Neural cell (in vitro differentiated cells): ENCODE measurements around the gene UQCRHL. TPM values are rescaled to one million over a fixed set of nuclear protein-coding genes. Genes with fewer than 3 reads are reported as not detected.

ENCODE experiments used
- H2AFZ ChIP-seq: fragments of 200-600, 300-800 bp; sonication (generic), shearing (Covaris generic); 2 replicates; pipeline ENCODE4 v1.6.0; 2014; ENCODE audit warnings: low read depth, mild to moderate bottlenecking, antibody characterized with exemption, low read length, moderate library complexity
- H3F3A ChIP-seq: fragments of 200-600 bp; shearing (Covaris generic); 2 replicates; pipeline ENCODE4 v1.6.1; 2016; ENCODE audit warnings: mild to moderate bottlenecking, moderate library complexity, mixed read lengths, antibody characterized with exemption, low read length; ENCODE audit not compliant: insufficient read depth, poor library complexity, severe bottlenecking
- H3K27ac ChIP-seq: fragments of 200-600, 300-800 bp; sonication (generic), shearing (Covaris generic); 2 replicates; pipeline ENCODE4 v1.5.1; 2014; ENCODE audit warnings: mild to moderate bottlenecking, low read length, moderate library complexity
- H3K27me3 ChIP-seq: fragments of 300-800, 200-600 bp; sonication (generic), shearing (Covaris generic); 2 replicates; pipeline ENCODE4 v1.6.0; 2014; ENCODE audit warnings: mild to moderate bottlenecking, low read depth, low read length, moderate library complexity; ENCODE audit not compliant: insufficient read depth
- H3K36me3 ChIP-seq: fragments of 300-800, 200-600 bp; sonication (generic), shearing (Covaris generic); 2 replicates; pipeline ENCODE4 v1.5.1; 2014; ENCODE audit warnings: mild to moderate bottlenecking, antibody characterized with exemption, low read length, moderate library complexity; ENCODE audit not compliant: insufficient read depth
- H3K4me2 ChIP-seq: fragments of 300-800, 200-600 bp; sonication (generic), shearing (Covaris generic); 2 replicates; pipeline ENCODE4 v1.6.0; 2014; ENCODE audit warnings: mild to moderate bottlenecking, low read length
- H3K4me3 ChIP-seq: fragments of 300-800, 200-600 bp; sonication (generic), shearing (Covaris generic); 2 replicates; pipeline ENCODE4 v1.5.1; 2014; ENCODE audit warnings: mild to moderate bottlenecking, low read length, moderate library complexity
- H3K79me2 ChIP-seq: fragments of 200-600 bp; shearing (Covaris generic); replicated peaks from 2 replicates; pipeline ENCODE4 v1.6.0; 2014; ENCODE audit warnings: mild to moderate bottlenecking, low read length, moderate library complexity; ENCODE audit not compliant: insufficient read depth
- H3K9ac ChIP-seq: fragments of 300-800, 200-600 bp; sonication (generic), shearing (Covaris generic); 2 replicates; pipeline ENCODE4 v1.6.1; 2016; ENCODE audit warnings: mild to moderate bottlenecking, low read length, mixed read lengths
- H3K9me2 ChIP-seq: fragments of 200-600 bp; shearing (Covaris generic); 2 replicates; pipeline ENCODE4 v1.6.1; 2016; ENCODE audit warnings: mild to moderate bottlenecking, low read length, mixed read lengths; ENCODE audit not compliant: insufficient read depth
- H3K9me3 ChIP-seq: fragments of 200-600, 300-800 bp; sonication (generic), shearing (Covaris generic); 2 replicates; pipeline ENCODE4 v1.6.1; 2016; ENCODE audit warnings: mild to moderate bottlenecking, mixed run types, low read length, moderate library complexity, mixed read lengths
- H4K20me1 ChIP-seq: fragments of 200-600 bp; shearing (Covaris generic); 2 replicates; pipeline ENCODE4 v1.6.1; 2016; ENCODE audit warnings: mild to moderate bottlenecking, mixed run types; ENCODE audit not compliant: insufficient read depth
- EP300 ChIP-seq: fragments of 450-650 bp; conservative IDR thresholded peaks from 2 replicates; pipeline ENCODE4 v1.6.1; 2014; ENCODE audit warnings: antibody characterized with exemption, mild to moderate bottlenecking, moderate library complexity; ENCODE audit not compliant: poor library complexity, severe bottlenecking
- EZH2 ChIP-seq: fragments of 200-600, 300-800 bp; shearing (Covaris generic), sonication (generic); IDR thresholded peaks from 2 replicates; pipeline ENCODE4 v1.6.1; 2014; ENCODE audit warnings: antibody characterized with exemption, low read length, borderline replicate concordance, mild to moderate bottlenecking; ENCODE audit not compliant: insufficient read depth, poor library complexity, severe bottlenecking
- MXI1 ChIP-seq: fragments of 450-650 bp; conservative IDR thresholded peaks from 2 replicates; pipeline ENCODE4 v1.6.1; 2014; ENCODE audit warnings: antibody characterized with exemption, mild to moderate bottlenecking; ENCODE audit not compliant: poor library complexity, severe bottlenecking
- POLR2AphosphoS5 ChIP-seq: IDR thresholded peaks from 2 replicates; pipeline ENCODE4 v1.6.1; 2012
- RAD21 ChIP-seq: fragments of 450-650 bp; conservative IDR thresholded peaks from 2 replicates; pipeline ENCODE4 v1.6.1; 2014; ENCODE audit warnings: antibody characterized with exemption, mild to moderate bottlenecking, moderate library complexity
- SMC3 ChIP-seq: fragments of 450-650 bp; conservative IDR thresholded peaks from 2 replicates; pipeline ENCODE4 v1.6.1; 2014; ENCODE audit warnings: antibody characterized with exemption, mild to moderate bottlenecking, moderate library complexity; ENCODE audit not compliant: poor library complexity
- TAF1 ChIP-seq: IDR thresholded peaks from 2 replicates; pipeline ENCODE4 v1.6.1; 2012; ENCODE audit warnings: low read depth
- polyA plus RNA-seq: library from polyadenylated mRNA; depleted of rRNA; stranded (reverse); fragments of >200 nt; gene quantifications from 2 replicates; pipeline ENCODE4 v1.2.3, GENCODE V29; 2014
- TF ChIP-seq, protein P1 (sequence below): fragments of 450-650 bp; IDR thresholded peaks from 2 replicates; pipeline ENCODE4 v1.5.1; 2014; ENCODE audit warnings: antibody characterized with exemption, mild to moderate bottlenecking, moderate library complexity; ENCODE audit not compliant: poor library complexity, severe bottlenecking
- TF ChIP-seq, protein P2 (sequence below): IDR thresholded peaks from 2 replicates; pipeline ENCODE4 v1.6.1; 2012; ENCODE audit warnings: borderline replicate concordance

The UQCRHL gene
- polyA plus RNA-seq, 1 donor from 2014 or later, result 6.1 TPM

DNA sequence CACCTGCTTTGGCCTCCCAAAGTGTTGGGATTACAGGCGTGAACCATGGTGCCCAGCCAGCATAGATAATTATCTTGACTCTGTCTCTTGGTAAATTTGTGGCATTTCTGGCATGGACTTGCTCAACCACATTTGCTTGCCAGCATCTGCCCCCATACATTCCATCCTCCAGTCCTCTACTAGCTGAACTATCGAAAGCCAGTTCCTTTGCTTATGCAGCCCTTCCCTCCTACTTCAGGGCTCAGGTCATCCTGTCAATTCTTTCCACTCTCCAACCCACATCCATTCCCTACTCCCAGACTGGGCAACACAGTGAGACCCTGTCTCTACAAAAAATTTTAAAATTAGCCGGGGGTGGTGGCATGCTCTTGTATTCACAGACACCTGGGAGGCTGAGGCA, 13.0 kb upstream of the UQCRHL start:
- Histone ChIP-seq H3K27me3 (no peaks in the 10 kb centered on the region), H3F3A (no peaks in the 10 kb centered on the region), H3K79me2 (no peaks in the 10 kb centered on the region), H4K20me1 (no peaks in the 10 kb centered on the region), H3K36me3 (no peaks in the 10 kb centered on the region), H3K9ac (no peak overlapping the region), H3K4me2 (no peak overlapping the region), H3K4me3 (no peak overlapping the region), H2AFZ (no peak overlapping the region), H3K27ac (no peak overlapping the region), H3K9me3 (no peaks in the 10 kb centered on the region), H3K9me2 (no peaks in the 10 kb centered on the region)
- TF ChIP-seq, protein P1, sequence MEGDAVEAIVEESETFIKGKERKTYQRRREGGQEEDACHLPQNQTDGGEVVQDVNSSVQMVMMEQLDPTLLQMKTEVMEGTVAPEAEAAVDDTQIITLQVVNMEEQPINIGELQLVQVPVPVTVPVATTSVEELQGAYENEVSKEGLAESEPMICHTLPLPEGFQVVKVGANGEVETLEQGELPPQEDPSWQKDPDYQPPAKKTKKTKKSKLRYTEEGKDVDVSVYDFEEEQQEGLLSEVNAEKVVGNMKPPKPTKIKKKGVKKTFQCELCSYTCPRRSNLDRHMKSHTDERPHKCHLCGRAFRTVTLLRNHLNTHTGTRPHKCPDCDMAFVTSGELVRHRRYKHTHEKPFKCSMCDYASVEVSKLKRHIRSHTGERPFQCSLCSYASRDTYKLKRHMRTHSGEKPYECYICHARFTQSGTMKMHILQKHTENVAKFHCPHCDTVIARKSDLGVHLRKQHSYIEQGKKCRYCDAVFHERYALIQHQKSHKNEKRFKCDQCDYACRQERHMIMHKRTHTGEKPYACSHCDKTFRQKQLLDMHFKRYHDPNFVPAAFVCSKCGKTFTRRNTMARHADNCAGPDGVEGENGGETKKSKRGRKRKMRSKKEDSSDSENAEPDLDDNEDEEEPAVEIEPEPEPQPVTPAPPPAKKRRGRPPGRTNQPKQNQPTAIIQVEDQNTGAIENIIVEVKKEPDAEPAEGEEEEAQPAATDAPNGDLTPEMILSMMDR, result no peak
- TF ChIP-seq MXI1 (no peak), EZH2 (no peak)

DNA sequence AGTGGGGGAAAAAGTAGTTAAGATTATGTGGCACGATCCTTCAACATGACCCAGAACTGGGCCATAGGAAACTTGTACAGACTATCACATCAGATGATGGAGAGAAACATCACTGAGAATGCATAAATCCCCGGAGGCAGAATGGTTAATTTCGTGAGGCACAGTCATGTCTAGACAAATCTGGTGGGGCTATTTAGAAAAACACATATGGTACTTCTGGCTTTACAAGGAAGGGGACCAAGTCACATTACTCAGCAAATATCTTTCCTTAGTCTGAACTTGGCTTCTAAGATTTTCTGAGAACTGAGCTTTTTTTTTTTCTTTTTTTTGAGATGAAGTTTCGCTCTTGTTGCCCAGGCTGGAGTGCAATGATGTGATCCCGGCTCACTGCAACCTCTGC, 9.2 kb upstream of the UQCRHL start:
- no peaks in the 10 kb centered on the region for H3K9me2 ChIP-seq
- H2AFZ ChIP-seq, result no peak overlapping the region
- no peak overlapping the region for H3K27ac ChIP-seq
- no peaks in the 10 kb centered on the region for H4K20me1 ChIP-seq
- no peak for TF ChIP-seq SMC3
- TF ChIP-seq, protein P1, result no peak
- TF ChIP-seq, protein P2, sequence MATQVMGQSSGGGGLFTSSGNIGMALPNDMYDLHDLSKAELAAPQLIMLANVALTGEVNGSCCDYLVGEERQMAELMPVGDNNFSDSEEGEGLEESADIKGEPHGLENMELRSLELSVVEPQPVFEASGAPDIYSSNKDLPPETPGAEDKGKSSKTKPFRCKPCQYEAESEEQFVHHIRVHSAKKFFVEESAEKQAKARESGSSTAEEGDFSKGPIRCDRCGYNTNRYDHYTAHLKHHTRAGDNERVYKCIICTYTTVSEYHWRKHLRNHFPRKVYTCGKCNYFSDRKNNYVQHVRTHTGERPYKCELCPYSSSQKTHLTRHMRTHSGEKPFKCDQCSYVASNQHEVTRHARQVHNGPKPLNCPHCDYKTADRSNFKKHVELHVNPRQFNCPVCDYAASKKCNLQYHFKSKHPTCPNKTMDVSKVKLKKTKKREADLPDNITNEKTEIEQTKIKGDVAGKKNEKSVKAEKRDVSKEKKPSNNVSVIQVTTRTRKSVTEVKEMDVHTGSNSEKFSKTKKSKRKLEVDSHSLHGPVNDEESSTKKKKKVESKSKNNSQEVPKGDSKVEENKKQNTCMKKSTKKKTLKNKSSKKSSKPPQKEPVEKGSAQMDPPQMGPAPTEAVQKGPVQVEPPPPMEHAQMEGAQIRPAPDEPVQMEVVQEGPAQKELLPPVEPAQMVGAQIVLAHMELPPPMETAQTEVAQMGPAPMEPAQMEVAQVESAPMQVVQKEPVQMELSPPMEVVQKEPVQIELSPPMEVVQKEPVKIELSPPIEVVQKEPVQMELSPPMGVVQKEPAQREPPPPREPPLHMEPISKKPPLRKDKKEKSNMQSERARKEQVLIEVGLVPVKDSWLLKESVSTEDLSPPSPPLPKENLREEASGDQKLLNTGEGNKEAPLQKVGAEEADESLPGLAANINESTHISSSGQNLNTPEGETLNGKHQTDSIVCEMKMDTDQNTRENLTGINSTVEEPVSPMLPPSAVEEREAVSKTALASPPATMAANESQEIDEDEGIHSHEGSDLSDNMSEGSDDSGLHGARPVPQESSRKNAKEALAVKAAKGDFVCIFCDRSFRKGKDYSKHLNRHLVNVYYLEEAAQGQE, result no peak
- no peak for TF ChIP-seq POLR2AphosphoS5
- no peak for TF ChIP-seq EZH2
- TF ChIP-seq RAD21, result no peak
- TF ChIP-seq EP300, result no peak
- TF ChIP-seq TAF1, result no peak
- TF ChIP-seq MXI1, result no peak
- H3K79me2 ChIP-seq, result no peaks in the 10 kb centered on the region
- no peaks in the 10 kb centered on the region for H3K27me3 ChIP-seq
- no peak overlapping the region for H3K9ac ChIP-seq
- H3F3A ChIP-seq, result no peaks in the 10 kb centered on the region
- H3K36me3 ChIP-seq, result no peaks in the 10 kb centered on the region
- H3K4me3 ChIP-seq, result no peak overlapping the region
- H3K9me3 ChIP-seq, result no peaks in the 10 kb centered on the region
- no peak overlapping the region for H3K4me2 ChIP-seq
